Stimulated activated naive CD8-positive, alpha-beta T cell treated with anti-CD3 and anti-CD28 coated beads, Interleukin-15, Interleukin-2, amounts not matched to agents 100 ng/mL and 50 ng/mL, for 24 hours (primary cell): ENCODE results near the gene OR8A1.

ENCODE experiments used
- H3K27ac Mint-ChIP-seq: one replicate; pipeline ENCODE4 v1.8.0; 2021; ENCODE audit warnings: mild to moderate bottlenecking, mixed read lengths
- H3K27me3 Mint-ChIP-seq: one replicate; pipeline ENCODE4 v1.8.0; 2021; ENCODE audit warnings: mixed read lengths
- H3K36me3 Mint-ChIP-seq: one replicate; pipeline ENCODE4 v1.8.0; 2021; ENCODE audit warnings: low read depth, mixed read lengths
- H3K4me1 Mint-ChIP-seq: one replicate; pipeline ENCODE4 v1.8.0; 2021; ENCODE audit warnings: low read depth, mixed read lengths
- H3K4me3 Mint-ChIP-seq: one replicate; pipeline ENCODE4 v1.8.0; 2021; ENCODE audit warnings: mild to moderate bottlenecking, mixed read lengths
- H3K9me3 Mint-ChIP-seq: one replicate; pipeline ENCODE4 v1.8.0; 2021; ENCODE audit warnings: mixed read lengths

The OR8A1 gene

GRCh38 chr11:124569697-124570096 is at the start of gene OR8A1:
Gene OR8A1 (plus strand): TSS chr11:124569997. CDS start chr11:124570120, 123 bp downstream.
- Mint-ChIP-seq H3K27me3 (peaks cover 11% of the 10 kb centered on the region), H3K4me1 (no peaks in the 10 kb centered on the region), H3K4me3 (no peak within 1 kb of the TSS), H3K9me3 (no peaks in the 10 kb centered on the region), H3K27ac (no peak within 1 kb of the TSS), H3K36me3 (no peaks in the 10 kb centered on the region)

GRCh38 chr11:124520550-124520854 is 49.3 kb upstream of the OR8A1 start:
- Mint-ChIP-seq H3K4me3 (no peak overlapping the region), H3K36me3 (no peaks in the 10 kb centered on the region), H3K27ac (no peak overlapping the region), H3K9me3 (no peaks in the 10 kb centered on the region), H3K4me1 (no peaks in the 10 kb centered on the region), H3K27me3 (peaks cover 15% of the 10 kb centered on the region)

- Mint-ChIP-seq H3K27ac (no peak overlapping the region), H3K4me3 (no peak overlapping the region), H3K36me3 (no peaks in the 10 kb centered on the region)
Observed at GRCh38 chr11:124533626-124534025, 36.2 kb upstream of the OR8A1 start.

GRCh38 chr11:124534051-124534450 is 35.7 kb upstream of the OR8A1 start:
- Mint-ChIP-seq H3K4me1 (no peaks in the 10 kb centered on the region), H3K27ac (no peak overlapping the region), H3K9me3 (peaks cover 3% of the 10 kb centered on the region), H3K27me3 (peaks cover 30% of the 10 kb centered on the region), H3K36me3 (no peaks in the 10 kb centered on the region), H3K4me3 (no peak overlapping the region)

More at GRCh38 chr11:124533626-124534025, 36.2 kb upstream of the OR8A1 start:
- Mint-ChIP-seq H3K9me3 (peaks cover 7% of the 10 kb centered on the region), H3K4me1 (no peaks in the 10 kb centered on the region), H3K27me3 (peaks cover 34% of the 10 kb centered on the region)

GRCh38 chr11:124535552-124536232 is 34.1 kb upstream of the OR8A1 start:
- Mint-ChIP-seq H3K9me3 (no peaks in the 10 kb centered on the region), H3K36me3 (no peaks in the 10 kb centered on the region), H3K27ac (peak overlapping the region; percentile 56), H3K4me3 (no peak overlapping the region), H3K4me1 (no peaks in the 10 kb centered on the region), H3K27me3 (peaks cover 25% of the 10 kb centered on the region)

GRCh38 chr11:124536520-124536919 is 33.3 kb upstream of the OR8A1 start:
- H3K4me3 Mint-ChIP-seq: no peak overlapping the region
- no peaks in the 10 kb centered on the region for H3K4me1 Mint-ChIP-seq
- H3K36me3 Mint-ChIP-seq: no peaks in the 10 kb centered on the region
- no peaks in the 10 kb centered on the region for H3K9me3 Mint-ChIP-seq
- no peak overlapping the region for H3K27ac Mint-ChIP-seq
- peaks cover 25% of the 10 kb centered on the region for H3K27me3 Mint-ChIP-seq

GRCh38 chr11:124538019-124538418 is 31.8 kb upstream of the OR8A1 start:
- H3K36me3 Mint-ChIP-seq: no peaks in the 10 kb centered on the region
- H3K27ac Mint-ChIP-seq: no peak overlapping the region
- peaks cover 26% of the 10 kb centered on the region for H3K27me3 Mint-ChIP-seq
- no peak overlapping the region for H3K4me3 Mint-ChIP-seq
- no peaks in the 10 kb centered on the region for H3K4me1 Mint-ChIP-seq
- H3K9me3 Mint-ChIP-seq: no peaks in the 10 kb centered on the region

GRCh38 chr11:124541204-124541603 is 28.6 kb upstream of the OR8A1 start:
- no peaks in the 10 kb centered on the region for H3K9me3 Mint-ChIP-seq
- no peaks in the 10 kb centered on the region for H3K36me3 Mint-ChIP-seq
- H3K27ac Mint-ChIP-seq: no peak overlapping the region
- H3K4me1 Mint-ChIP-seq: no peaks in the 10 kb centered on the region
- H3K4me3 Mint-ChIP-seq: no peak overlapping the region
- peaks cover 35% of the 10 kb centered on the region for H3K27me3 Mint-ChIP-seq

- no peaks in the 10 kb centered on the region for H3K9me3 Mint-ChIP-seq
- H3K27ac Mint-ChIP-seq: no peak overlapping the region
- H3K27me3 Mint-ChIP-seq: peaks cover 29% of the 10 kb centered on the region
- H3K4me3 Mint-ChIP-seq: no peak overlapping the region
- no peaks in the 10 kb centered on the region for H3K36me3 Mint-ChIP-seq
- no peaks in the 10 kb centered on the region for H3K4me1 Mint-ChIP-seq
Observed at GRCh38 chr11:124543145-124543544, 26.7 kb upstream of the OR8A1 start.

GRCh38 chr11:124543554-124543953 is 26.2 kb upstream of the OR8A1 start, which contains the start of gene OR8B12:
Gene OR8B12 (minus strand): TSS chr11:124543654. CDS start chr11:124543654, 0 bp downstream.
- Mint-ChIP-seq H3K27ac (no peak within 1 kb of the TSS), H3K9me3 (no peaks in the 10 kb centered on the region), H3K4me1 (no peaks in the 10 kb centered on the region), H3K36me3 (no peaks in the 10 kb centered on the region), H3K4me3 (no peak within 1 kb of the TSS), H3K27me3 (peaks cover 30% of the 10 kb centered on the region)

- Mint-ChIP-seq H3K4me1 (no peaks in the 10 kb centered on the region), H3K36me3 (no peaks in the 10 kb centered on the region), H3K27ac (no peak overlapping the region), H3K27me3 (peaks cover 11% of the 10 kb centered on the region), H3K4me3 (no peak overlapping the region), H3K9me3 (no peaks in the 10 kb centered on the region)
Observed at GRCh38 chr11:124551189-124551588, 18.6 kb upstream of the OR8A1 start.

GRCh38 chr11:124551987-124552386 is 17.8 kb upstream of the OR8A1 start:
- Mint-ChIP-seq H3K27me3 (peaks cover 13% of the 10 kb centered on the region), H3K4me1 (no peaks in the 10 kb centered on the region), H3K4me3 (no peak overlapping the region), H3K9me3 (no peaks in the 10 kb centered on the region), H3K27ac (no peak overlapping the region), H3K36me3 (no peaks in the 10 kb centered on the region)

GRCh38 chr11:124556828-124557227 is 13.0 kb upstream of the OR8A1 start:
- no peak overlapping the region for H3K27ac Mint-ChIP-seq
- H3K27me3 Mint-ChIP-seq: peaks cover 23% of the 10 kb centered on the region
- no peaks in the 10 kb centered on the region for H3K4me1 Mint-ChIP-seq
- no peaks in the 10 kb centered on the region for H3K9me3 Mint-ChIP-seq
- H3K36me3 Mint-ChIP-seq: no peaks in the 10 kb centered on the region
- no peak overlapping the region for H3K4me3 Mint-ChIP-seq

GRCh38 chr11:124570160-124570559 is 363 bp downstream of the OR8A1 start:
- no peak overlapping the region for H3K27ac Mint-ChIP-seq
- no peaks in the 10 kb centered on the region for H3K4me1 Mint-ChIP-seq
- no peak overlapping the region for H3K4me3 Mint-ChIP-seq
- H3K36me3 Mint-ChIP-seq: no peaks in the 10 kb centered on the region
- H3K27me3 Mint-ChIP-seq: peaks cover 14% of the 10 kb centered on the region
- no peaks in the 10 kb centered on the region for H3K9me3 Mint-ChIP-seq

GRCh38 chr11:124577716-124578427 is 8.1 kb downstream of the OR8A1 start:
- no peak overlapping the region for H3K27ac Mint-ChIP-seq
- no peak overlapping the region for H3K4me3 Mint-ChIP-seq
- H3K27me3 Mint-ChIP-seq: peaks cover 10% of the 10 kb centered on the region
- H3K4me1 Mint-ChIP-seq: no peaks in the 10 kb centered on the region
- no peaks in the 10 kb centered on the region for H3K9me3 Mint-ChIP-seq
- no peaks in the 10 kb centered on the region for H3K36me3 Mint-ChIP-seq

- Mint-ChIP-seq H3K4me1 (no peaks in the 10 kb centered on the region), H3K9me3 (no peaks in the 10 kb centered on the region), H3K27me3 (peaks cover 5% of the 10 kb centered on the region), H3K36me3 (no peaks in the 10 kb centered on the region), H3K4me3 (no peak overlapping the region), H3K27ac (no peak overlapping the region)
Observed at GRCh38 chr11:124578761-124579160, 9.0 kb downstream of the OR8A1 start.
